GM18867 (cell line): ENCODE results near the gene CAPN14.
"Not testable (repeated sequence)": the region's sequence is repeated elsewhere in the genome, so short reads cannot be mapped to it uniquely, and the experiment has no call there.

Experiments used
- ATAC-seq: cut with Tn5 transposase; IDR thresholded peaks from one replicate; pipeline ENCODE4 v1.9.1; 2021; ENCODE audit warnings: mild to moderate bottlenecking, moderate library complexity; ENCODE audit not compliant: unreplicated experiment

The CAPN14 gene

GRCh38 chr2:31200972-31201371 is 16.3 kb downstream of the CAPN14 start:
- ATAC-seq, result no peak

DNA sequence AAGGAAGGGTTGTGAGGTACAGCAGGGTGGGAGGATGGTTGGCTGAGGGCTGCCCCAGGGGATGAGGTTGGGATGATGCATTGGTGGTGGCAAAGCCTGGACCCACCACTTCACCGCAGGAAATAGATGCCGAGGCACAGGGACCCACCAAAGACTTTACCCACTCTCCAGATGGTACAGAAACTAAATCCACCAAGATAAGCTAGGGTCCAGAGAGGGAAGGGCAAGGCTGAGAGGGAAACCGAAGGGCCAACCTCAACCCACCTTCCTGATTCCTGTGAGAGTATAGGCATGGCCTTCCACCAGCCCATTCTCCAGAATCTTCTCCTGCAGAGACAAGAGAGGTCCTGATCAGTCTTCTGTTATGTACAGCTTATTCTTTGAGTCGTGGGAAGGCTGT is 18.1 kb downstream of the CAPN14 start:
- ATAC-seq, result no peak

DNA sequence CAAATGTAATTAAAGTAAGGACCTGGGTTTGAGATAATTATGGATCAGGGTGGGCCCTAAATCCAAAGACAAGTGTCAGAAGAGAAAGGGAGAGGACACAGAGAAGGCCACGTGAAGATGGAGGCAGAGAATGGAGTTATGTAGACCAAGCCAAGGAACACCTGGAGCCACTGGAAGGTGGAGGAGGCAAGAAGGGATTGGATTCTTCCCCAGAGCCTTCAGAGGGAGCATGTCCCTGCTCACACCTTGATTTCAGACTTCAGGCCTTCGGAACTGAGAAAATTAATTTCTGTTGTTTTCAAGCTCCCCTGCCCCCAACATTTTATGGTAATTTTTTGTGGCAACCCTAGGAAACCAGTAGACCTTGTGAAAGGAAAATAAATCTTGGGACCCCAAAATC is 19.6 kb downstream of the CAPN14 start:
- no peak for ATAC-seq

DNA sequence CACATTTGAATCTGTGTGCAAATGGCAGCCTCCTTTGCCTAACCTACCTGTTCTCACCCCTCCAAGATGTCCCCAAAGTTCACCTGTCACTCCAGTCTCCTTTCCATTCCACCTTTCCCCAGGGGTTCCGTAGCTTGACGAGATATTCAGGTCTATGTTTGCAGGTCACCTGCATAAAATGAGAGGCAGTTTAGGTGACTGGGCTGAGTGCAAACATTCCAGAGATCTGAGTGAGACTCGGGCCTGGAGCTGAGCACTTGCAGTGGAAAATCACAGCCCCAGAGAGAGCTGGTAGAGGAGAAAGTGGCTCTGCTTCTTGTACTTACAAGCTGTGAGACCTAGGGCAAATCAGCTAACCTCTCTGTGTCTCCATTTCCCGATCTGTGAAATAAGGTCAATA is 20.1 kb downstream of the CAPN14 start:
- ATAC-seq, result no peak

GRCh38 chr2:31196622-31197021 is 20.7 kb downstream of the CAPN14 start:
- no peak for ATAC-seq

- no peak for ATAC-seq
These were observed 23.5 kb downstream of the CAPN14 start for GRCh38 chr2:31193806-31194205.

- no peak for ATAC-seq
These were observed 24.4 kb downstream of the CAPN14 start for GRCh38 chr2:31192851-31193392.

- ATAC-seq, result no peak
These were observed 24.9 kb downstream of the CAPN14 start for GRCh38 chr2:31192396-31192795.

- ATAC-seq, result no peak
These were observed 25.4 kb downstream of the CAPN14 start for GRCh38 chr2:31191931-31192330.

DNA sequence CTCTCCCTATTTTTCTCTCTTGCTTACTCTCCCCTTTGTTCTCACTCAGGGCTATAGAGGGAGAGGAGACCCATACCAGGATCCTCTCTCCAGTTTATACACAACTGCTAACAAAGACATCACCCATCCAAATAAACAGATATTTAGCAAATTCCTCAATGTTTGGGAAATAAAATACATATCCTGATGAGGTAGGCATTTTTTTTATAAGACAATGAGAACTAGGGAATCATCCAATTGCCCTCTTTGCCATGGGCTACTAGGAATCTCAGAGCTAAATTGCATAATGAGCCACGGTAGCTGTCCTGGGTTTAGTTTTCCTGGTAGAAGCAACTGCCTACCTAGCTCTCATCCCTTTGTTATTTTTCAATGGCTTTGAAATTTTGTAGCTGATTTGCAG is 27.1 kb downstream of the CAPN14 start:
- no peak for ATAC-seq

GRCh38 chr2:31189141-31189540 is 28.2 kb downstream of the CAPN14 start:
- ATAC-seq, result no peak

GRCh38 chr2:31188131-31188530 is 29.2 kb downstream of the CAPN14 start:
- no peak for ATAC-seq

- ATAC-seq, result no peak
These were observed 30.1 kb downstream of the CAPN14 start for GRCh38 chr2:31187166-31187565.

- not testable (repeated sequence) for ATAC-seq
These were observed 33.3 kb downstream of the CAPN14 start for GRCh38 chr2:31183973-31184372.

DNA sequence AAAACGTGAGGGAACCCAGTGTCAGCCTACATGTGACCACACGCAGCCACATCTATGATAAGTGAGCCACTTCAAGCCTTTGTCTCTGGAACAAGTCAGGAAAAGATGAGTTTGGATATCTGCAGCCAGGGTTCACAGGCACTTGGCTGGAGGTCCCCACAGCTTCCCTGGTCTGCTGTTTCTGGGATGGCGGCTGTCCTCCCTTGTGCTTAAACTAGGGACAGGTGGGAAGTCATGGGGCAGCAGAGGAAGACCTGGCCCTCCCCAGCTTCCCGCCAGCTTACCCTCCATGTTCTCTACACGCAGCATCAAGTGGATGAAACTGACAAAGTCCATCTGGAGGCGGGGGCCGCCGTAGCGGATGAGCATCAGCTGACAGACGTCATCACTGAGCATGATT is 40.6 kb downstream of the CAPN14 start:
- no peak for ATAC-seq

GRCh38 chr2:31171142-31171541 is 46.2 kb downstream of the CAPN14 start:
- no peak for ATAC-seq

- peak; percentile 84 for ATAC-seq
These were observed 47.1 kb downstream of the CAPN14 start for GRCh38 chr2:31170071-31170698.

- ATAC-seq, result no peak
These were observed 49.0 kb downstream of the CAPN14 start for GRCh38 chr2:31168291-31168690.

DNA sequence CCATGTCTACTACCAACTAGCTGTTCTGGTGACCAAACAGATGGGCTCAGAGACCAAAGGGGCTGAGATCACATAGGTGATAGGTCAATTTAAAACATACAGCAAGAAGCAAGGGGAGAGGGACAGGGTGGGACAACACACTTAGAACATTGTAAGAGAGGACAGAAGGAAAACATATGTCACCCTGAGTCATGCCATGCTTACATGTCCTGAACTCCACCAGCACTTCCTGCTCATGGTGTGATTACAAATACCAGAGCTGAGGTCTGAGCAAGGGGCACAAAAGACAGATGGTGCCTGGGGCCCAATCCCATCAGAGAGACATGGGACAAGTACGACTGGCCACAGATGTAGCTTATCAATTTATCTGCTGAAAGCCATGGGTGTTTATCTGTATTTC is 50.4 kb downstream of the CAPN14 start:
- ATAC-seq, result no peak

DNA sequence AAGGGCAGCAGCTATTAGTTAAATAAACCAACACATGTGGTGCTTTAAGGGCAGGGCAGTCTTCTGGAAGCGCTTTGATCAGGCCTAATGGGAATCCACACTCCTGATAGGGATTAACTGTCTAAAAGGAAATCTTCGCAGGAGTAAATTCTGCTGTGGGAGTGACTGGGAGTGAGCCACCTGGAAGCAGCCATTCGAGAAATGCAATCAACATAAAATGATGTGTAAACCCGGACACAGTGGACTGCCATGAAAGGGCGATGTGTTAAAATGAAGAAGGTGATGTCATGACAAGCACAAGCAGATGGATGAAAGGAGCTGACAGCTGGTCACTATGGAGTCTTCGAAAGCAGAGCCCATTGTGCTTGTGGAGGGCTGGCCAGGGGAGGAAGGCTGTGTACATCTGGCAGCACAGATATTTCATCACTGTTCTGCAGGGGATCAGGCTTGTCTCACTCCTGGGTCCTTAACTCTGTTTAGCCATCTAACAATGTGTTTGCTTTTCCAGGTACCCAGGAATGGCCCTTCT is 54.2 kb downstream of the CAPN14 start:
- no peak for ATAC-seq

- ATAC-seq, result no peak
These were observed 55.7 kb downstream of the CAPN14 start for GRCh38 chr2:31161637-31162036.

- no peak for ATAC-seq
These were observed 65.8 kb downstream of the CAPN14 start for GRCh38 chr2:31151501-31151900.

DNA sequence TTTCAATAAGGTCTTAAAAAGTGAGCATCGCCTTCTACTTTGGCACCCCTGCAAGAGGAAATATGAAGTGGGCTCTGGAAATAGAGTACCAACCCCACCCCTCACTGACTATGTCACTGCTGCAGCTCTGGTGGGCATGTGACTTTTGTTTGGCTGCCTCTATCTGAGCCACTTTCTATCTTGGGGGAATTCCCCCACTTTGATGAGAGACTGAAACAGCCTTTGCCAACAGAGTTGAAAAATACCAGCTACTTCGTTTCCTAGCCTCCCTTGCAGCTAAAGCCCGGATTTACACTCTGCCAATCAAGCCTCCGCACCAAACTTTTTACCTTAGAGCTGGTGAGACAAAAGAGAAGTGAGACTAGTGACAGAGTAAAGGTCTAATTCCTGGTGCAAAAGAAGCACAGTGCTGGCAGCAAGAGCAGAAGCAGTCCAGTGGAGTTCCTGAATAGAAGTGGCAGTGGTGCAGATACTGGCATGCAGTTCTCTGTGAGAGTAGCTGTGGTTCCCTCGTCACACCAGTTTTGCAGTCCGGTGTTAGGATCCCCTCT is 67.1 kb downstream of the CAPN14 start:
- ATAC-seq, result no peak
